ENCODE results near the gene NCOA6.
A peak's percentile ranks its signal among the peaks of the same experiment; 100 is the strongest.

NCOA6 gene

DNA sequence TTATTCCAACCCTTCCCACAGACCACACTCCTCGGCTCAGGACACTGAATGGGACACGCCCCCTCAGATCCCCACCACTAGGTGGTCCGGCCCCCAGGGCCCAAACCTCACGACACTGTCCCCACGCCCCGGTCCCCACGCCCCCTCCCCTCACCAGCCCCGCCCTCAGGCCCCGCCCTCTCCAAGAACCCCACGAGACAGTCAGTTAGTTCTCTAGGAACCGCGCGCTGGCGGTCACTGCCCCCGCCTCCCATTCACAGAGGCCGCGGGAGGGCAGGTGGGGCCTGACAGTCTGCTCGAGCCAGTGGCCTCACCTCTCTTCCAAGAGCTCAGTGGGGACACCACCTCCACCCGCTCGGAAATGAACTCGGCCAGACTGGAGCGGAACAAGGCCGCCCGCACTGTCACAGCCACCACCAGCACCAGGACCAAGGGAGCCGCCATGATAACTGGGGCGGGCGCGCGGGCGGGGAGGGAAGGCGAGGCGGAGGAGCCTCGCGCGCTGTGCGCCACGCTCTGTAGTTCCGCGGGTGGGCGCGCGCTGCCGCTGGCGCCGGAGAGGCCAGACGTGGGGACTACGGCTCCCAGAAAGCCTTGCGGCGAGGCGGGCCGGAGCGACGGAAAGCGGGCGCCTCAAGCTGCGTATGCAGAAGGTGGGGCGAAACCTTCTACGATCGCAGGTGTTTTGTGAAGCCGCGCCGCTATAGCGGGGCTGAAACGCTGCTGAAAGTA, 148.6 kb downstream of the NCOA6 start, which contains the start of gene PIGU:
Gene PIGU (minus strand): TSS at position 451 of the 732 bp plus-strand sequence. CDS start 7 bp downstream, at position 444.
- TF ChIP-seq EZH2 (IDR thresholded peaks at IDR 0.05; ENCODE audit: borderline replicate concordance, low read length), result no peak
- TF ChIP-seq, protein P1, sequence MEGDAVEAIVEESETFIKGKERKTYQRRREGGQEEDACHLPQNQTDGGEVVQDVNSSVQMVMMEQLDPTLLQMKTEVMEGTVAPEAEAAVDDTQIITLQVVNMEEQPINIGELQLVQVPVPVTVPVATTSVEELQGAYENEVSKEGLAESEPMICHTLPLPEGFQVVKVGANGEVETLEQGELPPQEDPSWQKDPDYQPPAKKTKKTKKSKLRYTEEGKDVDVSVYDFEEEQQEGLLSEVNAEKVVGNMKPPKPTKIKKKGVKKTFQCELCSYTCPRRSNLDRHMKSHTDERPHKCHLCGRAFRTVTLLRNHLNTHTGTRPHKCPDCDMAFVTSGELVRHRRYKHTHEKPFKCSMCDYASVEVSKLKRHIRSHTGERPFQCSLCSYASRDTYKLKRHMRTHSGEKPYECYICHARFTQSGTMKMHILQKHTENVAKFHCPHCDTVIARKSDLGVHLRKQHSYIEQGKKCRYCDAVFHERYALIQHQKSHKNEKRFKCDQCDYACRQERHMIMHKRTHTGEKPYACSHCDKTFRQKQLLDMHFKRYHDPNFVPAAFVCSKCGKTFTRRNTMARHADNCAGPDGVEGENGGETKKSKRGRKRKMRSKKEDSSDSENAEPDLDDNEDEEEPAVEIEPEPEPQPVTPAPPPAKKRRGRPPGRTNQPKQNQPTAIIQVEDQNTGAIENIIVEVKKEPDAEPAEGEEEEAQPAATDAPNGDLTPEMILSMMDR (IDR thresholded peaks at IDR 0.05; ENCODE audit: low read length), result no peak
- Histone ChIP-seq H3K9ac (ENCODE audit: low read length) (peak within 1 kb of the TSS; percentile 76), H3K9me3 (ENCODE audit: low read length) (no peaks in the 10 kb centered on the region), H2AFZ (ENCODE audit: low read length) (no peak within 1 kb of the TSS), H3K4me1 (ENCODE audit: insufficient read depth, low read length, severe bottlenecking) (peaks cover 20% of the 10 kb centered on the region), H3K27ac (ENCODE audit: low read depth, low read length, poor library complexity, severe bottlenecking) (peak within 1 kb of the TSS; percentile 59), H3K9me2 (ENCODE audit: low read depth, low read length) (no peaks in the 10 kb centered on the region), H3K4me2 (ENCODE audit: low read length) (peak within 1 kb of the TSS; percentile 93), H3K79me2 (ENCODE audit: insufficient read depth, low read length) (peaks cover 10% of the 10 kb centered on the region), H3K4me3 (ENCODE audit: low read depth, low read length, poor library complexity, severe bottlenecking) (peak within 1 kb of the TSS; percentile 78), H3K36me3 (ENCODE audit: insufficient read depth, low read length) (no peaks in the 10 kb centered on the region), H3F3A (ENCODE audit: insufficient read depth, low read length) (no peaks in the 10 kb centered on the region), H3K27me3 (ENCODE audit: insufficient read depth, low read length) (no peaks in the 10 kb centered on the region), H4K20me1 (ENCODE audit: insufficient read depth, low read length) (no peaks in the 10 kb centered on the region)

DNA sequence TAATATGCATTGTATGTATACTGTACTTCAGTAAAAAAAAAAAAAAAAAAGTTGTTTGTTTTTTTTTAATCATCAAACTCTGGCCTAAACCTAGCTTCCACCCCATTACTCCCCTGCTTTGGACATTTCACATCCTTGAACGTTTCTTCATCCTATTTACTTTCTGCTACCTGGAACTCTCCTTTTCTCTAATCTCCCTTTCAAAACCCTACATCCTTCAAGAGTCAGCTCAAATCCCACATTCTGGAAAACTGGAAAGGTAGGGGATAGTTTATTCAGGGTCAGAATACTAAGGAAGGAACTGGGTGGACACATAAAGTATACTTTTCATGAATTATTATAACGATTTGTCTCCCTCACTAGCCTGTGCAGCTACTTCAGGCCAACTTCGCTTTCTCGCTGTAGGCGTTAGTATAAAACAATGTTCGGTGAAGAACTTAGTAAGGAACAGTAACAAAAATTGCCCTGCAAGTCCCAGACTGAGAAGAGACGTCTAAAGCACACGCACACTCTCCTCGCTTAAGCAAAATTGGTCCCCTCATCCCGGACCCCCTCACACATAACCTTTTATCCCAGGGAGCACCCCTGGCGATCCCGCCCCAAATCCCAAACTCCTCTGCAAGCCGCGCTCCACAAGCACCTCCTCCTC, 149.3 kb downstream of the NCOA6 start:
- H3K9me3 ChIP-seq (ENCODE audit: low read length), result no peaks in the 10 kb centered on the region
- TF ChIP-seq, protein P1 (IDR thresholded peaks at IDR 0.05; ENCODE audit: low read length), result no peak
- no peak for TF ChIP-seq EZH2 (IDR thresholded peaks at IDR 0.05; ENCODE audit: borderline replicate concordance, low read length)
- no peaks in the 10 kb centered on the region for H3K36me3 ChIP-seq (ENCODE audit: insufficient read depth, low read length)
- peaks cover 20% of the 10 kb centered on the region for H3K4me1 ChIP-seq (ENCODE audit: insufficient read depth, low read length, severe bottlenecking)
- H2AFZ ChIP-seq (ENCODE audit: low read length), result no peak overlapping the region
- H3K4me3 ChIP-seq (ENCODE audit: low read depth, low read length, poor library complexity, severe bottlenecking), result peak overlapping the region; percentile 78
- peaks cover 10% of the 10 kb centered on the region for H3K79me2 ChIP-seq (ENCODE audit: insufficient read depth, low read length)
- H3K27ac ChIP-seq (ENCODE audit: low read depth, low read length, poor library complexity, severe bottlenecking), result peak overlapping the region; percentile 19
- H3K4me2 ChIP-seq (ENCODE audit: low read length), result peak overlapping the region; percentile 93
- H4K20me1 ChIP-seq (ENCODE audit: insufficient read depth, low read length), result no peaks in the 10 kb centered on the region
- no peaks in the 10 kb centered on the region for H3K9me2 ChIP-seq (ENCODE audit: low read depth, low read length)
- H3K27me3 ChIP-seq (ENCODE audit: insufficient read depth, low read length), result no peaks in the 10 kb centered on the region
- no peaks in the 10 kb centered on the region for H3F3A ChIP-seq (ENCODE audit: insufficient read depth, low read length)
- peak overlapping the region; percentile 76 for H3K9ac ChIP-seq (ENCODE audit: low read length)

DNA sequence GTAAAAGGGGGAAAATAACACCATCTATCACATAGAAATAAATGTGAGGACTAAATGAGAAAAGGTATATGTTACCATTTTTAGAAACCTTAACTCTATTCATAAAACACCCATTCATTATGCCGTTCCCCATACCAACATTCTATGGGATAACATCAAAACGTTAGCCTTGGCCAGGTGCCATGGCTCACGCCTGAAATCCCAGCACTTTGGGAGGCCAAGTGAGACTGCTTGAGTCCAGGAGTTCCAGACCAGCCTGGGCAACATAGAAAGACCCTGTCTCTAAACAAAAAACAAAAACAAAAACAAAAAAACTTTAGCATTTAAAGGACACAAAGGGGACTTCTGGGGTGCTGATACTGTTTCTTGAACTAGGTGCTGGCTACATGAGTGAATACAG, 149.9 kb downstream of the NCOA6 start:
- TF ChIP-seq EZH2 (IDR thresholded peaks at IDR 0.05; ENCODE audit: borderline replicate concordance, low read length), result no peak
- TF ChIP-seq, protein P1 (IDR thresholded peaks at IDR 0.05; ENCODE audit: low read length), result no peak
- Histone ChIP-seq H3K9me3 (ENCODE audit: low read length) (no peaks in the 10 kb centered on the region), H3K4me1 (ENCODE audit: insufficient read depth, low read length, severe bottlenecking) (peaks cover 20% of the 10 kb centered on the region), H3K4me3 (ENCODE audit: low read depth, low read length, poor library complexity, severe bottlenecking) (peak overlapping the region; percentile 78), H3K36me3 (ENCODE audit: insufficient read depth, low read length) (no peaks in the 10 kb centered on the region), H3K27ac (ENCODE audit: low read depth, low read length, poor library complexity, severe bottlenecking) (no peak overlapping the region), H2AFZ (ENCODE audit: low read length) (no peak overlapping the region), H3K27me3 (ENCODE audit: insufficient read depth, low read length) (no peaks in the 10 kb centered on the region), H3K79me2 (ENCODE audit: insufficient read depth, low read length) (peaks cover 10% of the 10 kb centered on the region), H3F3A (ENCODE audit: insufficient read depth, low read length) (no peaks in the 10 kb centered on the region), H3K4me2 (ENCODE audit: low read length) (peak overlapping the region; percentile 93), H3K9ac (ENCODE audit: low read length) (peak overlapping the region; percentile 27; the same call in 1 of the 2 replicates), H3K9me2 (ENCODE audit: low read depth, low read length) (no peaks in the 10 kb centered on the region), H4K20me1 (ENCODE audit: insufficient read depth, low read length) (no peaks in the 10 kb centered on the region)
